ENCODE data around the gene KIF12.

KIF12 gene

DNA sequence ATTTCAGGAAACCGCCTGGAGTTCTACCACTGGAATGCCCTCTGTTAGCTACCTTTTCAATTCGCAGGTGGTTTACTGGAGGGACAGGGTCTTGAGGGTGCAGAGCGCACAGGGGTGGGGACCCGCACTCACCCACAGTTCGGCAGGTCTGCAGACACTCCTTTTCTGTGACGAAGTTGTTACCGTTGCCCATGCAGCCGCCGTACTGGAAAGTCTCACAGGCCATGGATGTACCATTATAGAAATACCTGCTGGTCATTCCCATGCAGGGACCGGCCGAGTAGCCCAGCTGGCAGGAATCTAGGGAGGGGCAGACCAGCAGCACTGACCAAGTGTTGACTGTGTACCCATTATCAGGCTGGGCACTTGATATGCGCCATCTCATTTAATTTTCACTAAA is 37.8 kb downstream of the KIF12 start:
- no peak for TF ChIP-seq ZNF274 (IDR thresholded peaks at IDR 0.05; ENCODE audit: low read depth, low read length)
- no peak overlapping the region for H3K4me3 ChIP-seq (ENCODE audit: low read length)

DNA sequence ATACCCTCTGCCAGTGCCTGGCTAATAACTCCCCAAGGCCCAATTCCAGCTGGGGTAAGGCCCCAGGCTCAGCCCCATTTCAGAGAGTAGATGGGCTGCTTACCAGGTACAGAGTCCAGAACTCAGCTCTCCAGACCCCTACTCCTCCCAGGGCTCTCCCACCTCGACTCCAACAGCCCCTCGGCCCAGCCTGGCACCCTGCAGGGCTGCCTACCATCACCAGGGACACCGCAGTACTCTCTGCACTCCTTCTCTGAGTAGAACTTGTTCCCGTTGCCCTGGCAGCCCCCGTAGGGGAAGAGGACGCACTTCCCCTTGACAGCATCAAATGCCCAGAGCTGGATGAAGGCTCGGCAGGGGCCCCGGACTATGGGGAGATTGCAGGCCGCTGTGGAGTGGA is 38.4 kb downstream of the KIF12 start:
- no peak overlapping the region for H3K4me3 ChIP-seq (ENCODE audit: low read length)
- TF ChIP-seq ZNF274 (IDR thresholded peaks at IDR 0.05; ENCODE audit: low read depth, low read length) = no peak

DNA sequence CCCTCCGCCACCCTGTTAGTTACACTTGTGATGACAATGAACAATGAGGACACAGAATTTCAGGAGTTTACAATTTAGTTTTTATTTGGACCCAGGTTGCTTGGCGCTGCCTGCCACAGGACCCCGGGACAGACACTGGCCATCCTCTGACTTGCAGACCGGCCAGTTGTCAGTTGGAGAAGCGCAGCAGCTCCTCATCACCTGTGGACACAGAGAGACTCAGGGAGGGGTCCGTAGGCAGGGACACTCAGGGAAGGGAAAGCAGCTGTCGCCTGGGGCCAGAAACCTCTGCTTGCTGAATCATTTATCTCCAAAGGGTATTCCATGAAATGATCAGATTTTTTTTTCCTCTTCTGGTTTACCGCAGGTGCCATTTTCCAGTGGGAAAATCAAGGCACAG is 39.0 kb downstream of the KIF12 start:
- TF ChIP-seq ZNF274 (IDR thresholded peaks at IDR 0.05; ENCODE audit: low read depth, low read length) = no peak
- no peak overlapping the region for H3K4me3 ChIP-seq (ENCODE audit: low read length)

DNA sequence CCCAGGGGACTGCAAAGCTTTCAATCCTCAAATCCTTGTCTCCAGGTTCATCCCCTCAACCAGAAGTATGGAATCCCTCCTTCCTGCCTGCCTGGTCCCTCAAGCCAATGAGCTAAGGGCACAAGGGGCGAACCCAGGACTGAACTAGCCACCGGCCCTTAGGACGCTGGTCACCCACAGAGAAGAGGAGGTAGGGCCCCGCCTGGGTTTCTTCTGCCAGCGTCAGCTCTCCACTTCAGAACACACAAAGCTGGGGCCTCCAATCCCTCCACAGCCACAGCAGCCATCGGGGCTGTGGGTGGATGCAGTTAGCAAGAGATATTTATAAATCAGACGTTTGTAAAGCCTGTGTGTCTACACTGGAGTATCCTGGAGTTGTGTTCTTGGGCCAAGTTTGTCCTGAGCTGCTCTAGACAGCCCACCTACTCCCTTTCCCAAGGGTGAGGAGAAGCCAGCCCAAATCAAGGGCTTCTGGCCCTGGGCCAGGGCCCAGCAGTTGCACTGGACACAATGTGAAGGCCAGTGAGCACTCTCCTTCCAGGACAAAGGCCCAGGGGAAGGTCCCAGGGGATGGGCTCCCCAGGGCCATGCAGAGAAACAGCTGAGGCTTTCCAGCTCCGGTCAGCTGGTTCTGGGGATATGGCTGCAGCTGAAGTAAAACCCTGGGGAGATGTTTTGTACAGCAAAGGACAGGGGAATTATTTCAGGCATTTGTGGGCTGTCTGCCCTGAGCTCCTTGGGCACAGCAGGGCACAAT is 39.9 kb downstream of the KIF12 start:
- no peak overlapping the region for H3K4me3 ChIP-seq (ENCODE audit: low read length)
- no peak for TF ChIP-seq ZNF274 (IDR thresholded peaks at IDR 0.05; ENCODE audit: low read depth, low read length)

DNA sequence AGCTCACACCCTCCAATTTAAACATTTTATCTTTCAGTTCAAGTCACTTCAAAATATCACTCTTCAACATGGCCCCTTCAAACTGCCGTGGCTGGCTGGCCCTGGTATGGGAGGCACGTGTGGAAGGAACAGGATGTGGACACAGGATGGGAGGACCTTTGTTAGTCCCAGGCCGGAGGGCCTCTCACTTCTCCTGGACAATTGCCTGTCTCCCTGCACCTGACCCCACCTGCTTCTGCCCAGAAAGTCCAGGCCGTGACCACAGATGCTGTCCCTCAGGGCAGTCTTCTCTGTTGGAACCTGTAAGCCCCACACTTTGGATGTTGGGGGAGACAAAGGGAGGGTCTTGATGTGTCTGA is 40.4 kb downstream of the KIF12 start:
- no peak overlapping the region for H3K4me3 ChIP-seq (ENCODE audit: low read length)
- no peak for TF ChIP-seq ZNF274 (IDR thresholded peaks at IDR 0.05; ENCODE audit: low read depth, low read length)

DNA sequence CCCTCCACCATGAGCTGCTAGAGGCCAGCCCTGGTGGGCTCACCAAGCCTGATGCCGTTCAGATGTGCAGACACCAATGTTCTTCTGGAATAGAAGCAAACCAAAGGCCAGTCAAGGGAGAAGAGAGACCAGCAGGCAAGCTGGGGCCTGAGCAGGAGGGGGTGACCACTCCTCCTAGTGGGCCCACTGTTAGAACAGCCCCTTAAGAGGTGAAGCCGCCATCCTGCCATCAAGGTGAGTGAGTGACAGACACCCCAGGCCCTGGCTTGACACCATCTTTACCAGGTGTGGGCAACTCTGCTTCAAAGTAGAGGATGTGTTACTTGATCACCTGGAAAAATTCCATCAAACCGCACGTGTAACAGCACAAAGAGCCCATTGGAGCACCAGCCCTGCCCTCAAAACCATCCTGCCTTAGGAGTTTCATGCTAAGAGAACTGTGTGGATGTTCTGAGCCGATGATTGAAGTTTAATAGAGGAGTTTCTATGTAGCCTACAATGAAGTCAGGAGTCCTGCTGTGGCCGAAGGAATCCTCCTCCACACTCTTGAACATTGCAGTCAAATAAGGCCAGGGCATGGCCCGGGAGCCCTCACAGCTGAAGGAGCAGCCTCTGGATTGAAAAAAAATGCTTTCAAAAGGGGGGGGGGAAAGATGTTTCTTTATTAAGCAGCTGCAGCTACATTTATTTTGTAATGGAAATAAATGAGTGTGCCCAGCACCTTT is 41.8 kb downstream of the KIF12 start:
- no peak overlapping the region for H3K4me3 ChIP-seq (ENCODE audit: low read length)
- TF ChIP-seq ZNF274 (IDR thresholded peaks at IDR 0.05; ENCODE audit: low read depth, low read length) = no peak

DNA sequence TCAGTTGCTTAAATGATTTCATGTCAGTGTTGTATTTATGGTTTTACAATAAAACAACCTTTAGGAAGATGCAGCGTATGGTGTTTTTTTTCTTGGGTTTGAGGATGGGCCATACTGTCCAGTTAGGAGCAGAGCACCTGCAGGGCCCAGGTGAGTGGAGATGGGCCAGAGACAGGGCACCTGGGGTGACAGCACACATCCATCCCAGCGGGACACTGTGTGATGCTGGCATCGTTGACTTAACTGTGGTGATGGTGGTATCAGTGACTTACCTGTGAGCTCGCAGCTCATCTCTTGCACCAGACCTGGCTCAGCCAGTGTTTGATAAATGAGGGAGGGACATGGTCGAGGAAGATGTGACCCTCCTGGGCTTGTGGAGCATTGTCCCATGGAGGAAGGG is 42.6 kb downstream of the KIF12 start:
- H3K4me3 ChIP-seq (ENCODE audit: low read length) = no peak overlapping the region
- TF ChIP-seq ZNF274 (IDR thresholded peaks at IDR 0.05; ENCODE audit: low read depth, low read length) = no peak

DNA sequence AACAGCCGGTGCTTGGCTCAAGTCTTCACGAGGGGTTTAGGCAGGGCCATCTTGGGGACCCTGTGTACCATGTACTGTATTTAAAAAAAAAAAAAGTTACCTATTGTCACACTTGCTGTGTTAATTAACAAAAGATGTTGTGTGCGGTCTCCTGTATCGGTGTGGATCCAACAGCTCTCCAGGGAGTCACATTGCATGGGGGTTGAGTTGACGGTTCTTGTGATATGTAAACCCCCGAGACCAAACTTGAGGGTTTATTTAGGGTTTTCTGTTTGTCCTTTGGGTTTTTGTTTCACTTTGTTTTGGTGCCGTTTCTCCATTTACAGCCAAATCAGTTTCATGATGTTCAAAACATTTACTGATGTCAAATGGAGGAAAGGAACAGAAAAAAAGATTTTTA is 43.2 kb downstream of the KIF12 start:
- H3K4me3 ChIP-seq (ENCODE audit: low read length) = no peak overlapping the region
- TF ChIP-seq ZNF274 (IDR thresholded peaks at IDR 0.05; ENCODE audit: low read depth, low read length) = no peak

DNA sequence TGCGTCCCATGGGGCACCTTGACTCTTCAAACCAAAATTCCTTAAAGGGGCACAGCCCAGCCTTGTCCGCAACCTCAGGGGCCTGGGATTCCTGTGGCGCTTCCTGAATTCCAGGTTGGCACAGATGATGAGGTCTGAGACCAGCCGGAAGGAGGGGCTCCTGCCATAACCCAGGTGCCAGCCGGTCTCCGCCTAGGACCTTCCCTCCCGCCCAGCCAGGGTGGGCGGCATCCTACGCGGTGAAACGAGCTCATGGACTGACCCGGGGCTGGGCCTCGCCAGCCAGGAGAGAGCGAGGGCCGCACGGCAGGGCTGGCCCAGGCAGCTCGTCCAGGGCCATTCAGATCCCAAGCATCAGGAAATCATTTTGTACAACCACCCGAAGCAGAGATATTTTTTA is 44.0 kb downstream of the KIF12 start:
- TF ChIP-seq ZNF274 (IDR thresholded peaks at IDR 0.05; ENCODE audit: low read depth, low read length) = no peak
- H3K4me3 ChIP-seq (ENCODE audit: low read length) = no peak overlapping the region

DNA sequence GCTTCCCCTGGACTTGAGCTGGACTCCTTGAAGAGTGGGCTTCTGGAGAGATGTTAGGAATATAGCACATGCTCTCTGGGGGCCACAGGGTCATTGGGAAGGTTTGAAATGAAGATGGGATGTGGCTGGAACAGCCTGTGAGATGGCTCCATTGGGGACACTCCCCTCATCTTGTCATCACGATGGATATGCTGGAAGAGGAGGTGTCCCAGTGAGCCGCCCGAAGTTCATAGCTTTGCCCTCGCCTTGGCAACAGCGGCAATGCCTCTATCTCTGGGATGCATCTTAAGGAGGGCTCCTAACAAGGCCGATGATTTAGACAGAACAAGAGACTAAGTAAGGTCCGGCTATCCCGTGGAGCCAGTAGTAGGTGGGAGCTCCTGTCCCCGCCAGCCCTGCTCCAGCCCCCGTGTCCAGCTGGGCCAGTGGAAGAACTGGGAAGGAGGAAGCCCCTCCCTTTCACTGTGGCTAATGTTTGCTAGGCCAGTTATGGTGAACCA is 44.9 kb downstream of the KIF12 start:
- H3K4me3 ChIP-seq (ENCODE audit: low read length) = no peak overlapping the region
- no peak for TF ChIP-seq ZNF274 (IDR thresholded peaks at IDR 0.05; ENCODE audit: low read depth, low read length)

DNA sequence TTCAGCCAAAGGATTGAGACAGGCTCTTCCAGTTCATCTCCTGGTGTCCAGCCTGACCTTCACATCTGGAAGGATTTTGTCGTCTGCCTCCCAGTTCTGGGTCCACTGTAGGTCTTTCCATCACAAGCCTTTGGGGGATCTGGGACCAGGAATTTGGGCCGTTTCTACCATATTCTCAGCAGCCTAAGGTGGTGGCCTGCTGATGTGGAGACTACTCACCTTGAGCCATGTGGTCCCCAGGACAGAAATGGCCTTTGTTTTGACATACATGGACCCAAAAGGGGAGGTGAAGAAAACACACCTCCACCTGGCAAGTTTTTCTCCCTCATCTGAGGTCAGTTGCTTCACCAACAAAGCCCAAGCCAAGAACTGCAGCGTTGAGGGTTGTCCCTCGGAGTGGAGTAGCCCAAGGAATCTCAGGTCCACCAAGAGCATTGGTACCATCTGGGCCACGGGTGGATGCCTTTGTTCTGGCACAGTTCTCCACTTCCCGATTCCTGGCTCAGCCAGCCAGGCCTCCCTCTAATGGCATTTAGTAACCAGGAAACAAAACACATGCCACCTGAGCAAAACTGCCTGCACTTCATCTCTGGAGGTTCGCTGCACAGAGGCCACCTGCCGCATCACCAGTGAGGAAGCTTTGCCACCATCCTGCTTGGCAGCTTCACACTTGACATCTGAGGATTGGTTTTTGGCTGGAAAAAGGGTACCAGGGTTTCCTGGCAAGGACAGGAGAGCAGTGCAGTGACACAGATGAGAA is 45.7 kb downstream of the KIF12 start:
- no peak overlapping the region for H3K4me3 ChIP-seq (ENCODE audit: low read length)
- TF ChIP-seq ZNF274 (IDR thresholded peaks at IDR 0.05; ENCODE audit: low read depth, low read length) = no peak

DNA sequence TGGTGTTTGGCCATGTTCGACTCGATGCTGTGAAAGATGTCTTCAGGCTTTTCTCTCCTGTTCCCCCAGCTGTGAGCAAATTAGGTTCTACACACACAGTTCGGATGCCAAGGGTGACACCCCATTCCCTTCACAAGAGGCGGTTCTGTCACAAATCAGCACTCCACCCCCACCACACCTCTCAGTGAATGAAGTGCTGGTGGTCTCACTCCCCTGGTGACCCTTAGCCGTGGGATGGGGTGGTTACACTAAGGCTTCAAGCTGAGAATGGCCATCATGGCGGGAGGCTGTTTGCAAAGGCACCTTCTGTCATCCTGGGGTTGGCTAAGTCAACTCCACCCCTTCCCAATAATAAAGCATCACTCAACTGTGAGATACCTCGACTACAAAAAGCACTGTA is 47.4 kb downstream of the KIF12 start:
- no peak for TF ChIP-seq ZNF274 (IDR thresholded peaks at IDR 0.05; ENCODE audit: low read depth, low read length)
- no peak overlapping the region for H3K4me3 ChIP-seq (ENCODE audit: low read length)

DNA sequence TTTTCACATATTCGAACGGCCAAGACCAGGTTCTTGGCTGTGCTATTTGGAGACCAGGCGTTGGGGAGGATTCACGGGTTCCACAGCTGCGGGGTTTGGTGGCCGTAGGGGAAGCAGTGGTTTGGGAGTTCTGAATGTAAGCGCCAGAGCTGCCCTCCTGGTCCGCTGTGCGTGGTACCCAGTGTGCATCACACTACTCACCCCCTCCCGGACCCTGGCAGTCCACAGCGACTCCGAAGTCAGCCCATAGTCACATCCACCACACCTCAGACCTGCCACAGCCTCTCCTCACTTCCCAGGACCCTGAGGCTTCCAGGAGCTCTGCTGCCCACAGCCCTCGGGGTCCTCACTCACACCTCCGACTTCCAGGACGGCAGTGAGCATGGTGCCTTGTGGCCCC is 47.8 kb downstream of the KIF12 start:
- H3K4me3 ChIP-seq (ENCODE audit: low read length) = no peak overlapping the region
- no peak for TF ChIP-seq ZNF274 (IDR thresholded peaks at IDR 0.05; ENCODE audit: low read depth, low read length)

DNA sequence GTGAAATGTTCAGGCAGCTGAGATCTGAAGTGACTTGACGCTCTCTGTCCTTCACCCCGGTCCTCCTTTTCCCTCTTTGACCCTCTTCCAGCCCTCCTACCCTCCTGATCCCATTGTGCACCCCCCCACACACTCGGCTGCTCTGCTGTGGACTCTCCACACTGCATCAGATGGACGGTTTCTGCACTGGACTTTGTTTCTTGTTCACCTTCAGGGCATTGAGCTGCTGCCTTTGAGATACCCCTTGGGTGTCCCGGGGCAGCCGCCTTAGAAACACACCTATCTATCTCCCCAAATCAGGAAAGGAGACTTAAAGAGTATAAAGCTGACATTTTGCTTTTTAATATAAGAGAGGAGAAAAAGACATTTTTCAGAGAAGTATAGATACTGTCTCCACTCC is 48.4 kb downstream of the KIF12 start:
- no peak for TF ChIP-seq ZNF274 (IDR thresholded peaks at IDR 0.05; ENCODE audit: low read depth, low read length)
- no peak overlapping the region for H3K4me3 ChIP-seq (ENCODE audit: low read length)

DNA sequence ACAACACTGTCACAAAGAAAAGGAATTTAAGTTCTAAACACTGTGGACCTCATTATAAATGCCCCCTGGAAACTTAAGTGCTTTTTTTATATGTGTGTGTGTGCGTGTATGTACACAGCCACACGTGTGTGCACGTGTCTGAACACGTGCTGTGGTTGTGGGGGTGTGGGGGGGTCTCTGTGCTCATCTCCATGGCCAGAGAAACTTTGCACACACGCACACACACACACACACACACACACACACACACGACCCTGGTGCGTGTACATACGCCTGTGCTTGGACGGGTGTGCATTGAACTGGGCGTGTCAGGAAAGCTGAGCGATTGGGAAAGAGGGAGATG is 48.9 kb downstream of the KIF12 start:
- TF ChIP-seq ZNF274 (IDR thresholded peaks at IDR 0.05; ENCODE audit: low read depth, low read length) = no peak
- no peak overlapping the region for H3K4me3 ChIP-seq (ENCODE audit: low read length)

All from GM08714 (cell line).